Measurements from ENCODE around the gene JAZF1. TPM values are rescaled to one million over a fixed set of nuclear protein-coding genes. Genes with fewer than 3 reads are reported as not detected.

JAZF1 gene
- polyA plus RNA-seq, 3 donors, result 12.1 to 18.1 (median 17.2) TPM

- Mint-ChIP-seq H3K9me3 (no peaks in the 10 kb centered on the region), H3K27me3 (ENCODE audit: low read depth in 3 of 3) (peaks cover 0 to 2% (median 0%) of the 10 kb centered on the region in 3 donors), H3K4me1 (no peaks in the 10 kb centered on the region), H3K36me3 (peaks cover 65 to 71% of the 10 kb centered on the region in 2 donors), H3K27ac (no peak overlapping the region), H3K4me3 (no peak overlapping the region)
- Histone ChIP-seq H3K4me2 (replicated peaks; ENCODE audit: extremely low read depth, low read length, poor library complexity, severe bottlenecking) (no peak overlapping the region), H2AFZ (ENCODE audit: insufficient read depth, low read depth, low read length, poor library complexity, severe bottlenecking) (no peak overlapping the region), H3K27ac (ENCODE audit: low read depth in 1 of 2, low read length in 2 of 2) (no peak overlapping the region), H4K20me1 (ENCODE audit: insufficient read depth, low read length) (peaks cover 30% of the 10 kb centered on the region), H3K4me3 (replicated peaks in 1 of 3; ENCODE audit: low read depth in 2 of 3, low read length in 3 of 3) (no peak overlapping the region), H3K27me3 (ENCODE audit: control insufficient read depth in 2 of 2, insufficient read depth in 2 of 2, low read length in 2 of 2) (no peaks in the 10 kb centered on the region), H3K4me1 (ENCODE audit: control insufficient read depth in 1 of 2, insufficient read depth in 2 of 2, low read length in 2 of 2) (no peaks in the 10 kb centered on the region), H3K79me2 (ENCODE audit: insufficient read depth, low read length) (no peaks in the 10 kb centered on the region), H3K36me3 (replicated peaks in 1 of 2; ENCODE audit: control insufficient read depth in 1 of 2, insufficient read depth in 2 of 2, low read length in 2 of 2) (peaks cover 30 to 68% of the 10 kb centered on the region in 2 donors), H3K9ac (ENCODE audit: insufficient read depth, low read length, poor library complexity, severe bottlenecking) (no peak overlapping the region), H3K9me3 (replicated peaks in 1 of 2; ENCODE audit: control insufficient read depth in 1 of 2, insufficient read depth in 1 of 2, low read length in 2 of 2) (no peaks in the 10 kb centered on the region)
- TF ChIP-seq CTCF (IDR thresholded peaks at IDR 0.05), result no peak
- no peak for DNase-seq
- intact Hi-C loops (cut with micrococcal nuclease), result no loop called here
- WGBS (ENCODE audit: insufficient coverage), result 100% methylated on average over 5 of the region's 14 CpGs
These were observed 338.4 kb downstream of the JAZF1 start for GRCh38 chr7:27842094-27842692.

GRCh38 chr7:27840760-27841364 is 339.7 kb downstream of the JAZF1 start:
- no peaks in the 10 kb centered on the region for H3K9me3 ChIP-seq (replicated peaks in 1 of 2; ENCODE audit: control insufficient read depth in 1 of 2, insufficient read depth in 1 of 2, low read length in 2 of 2)
- no peak for DNase-seq
- H3K4me3 ChIP-seq (replicated peaks in 1 of 3; ENCODE audit: low read depth in 2 of 3, low read length in 3 of 3), result no peak overlapping the region
- H3K27ac Mint-ChIP-seq, result no peak overlapping the region
- no peaks in the 10 kb centered on the region for H3K79me2 ChIP-seq (ENCODE audit: insufficient read depth, low read length)
- H3K4me1 ChIP-seq (ENCODE audit: control insufficient read depth in 1 of 2, insufficient read depth in 2 of 2, low read length in 2 of 2), result no peaks in the 10 kb centered on the region
- H3K4me1 Mint-ChIP-seq, result no peaks in the 10 kb centered on the region
- no peaks in the 10 kb centered on the region for H3K9me3 Mint-ChIP-seq
- H3K4me3 Mint-ChIP-seq, result no peak overlapping the region
- peaks cover 41 to 81% of the 10 kb centered on the region in 2 donors for H3K36me3 ChIP-seq (replicated peaks in 1 of 2; ENCODE audit: control insufficient read depth in 1 of 2, insufficient read depth in 2 of 2, low read length in 2 of 2)
- peaks cover 0 to 2% (median 0%) of the 10 kb centered on the region in 3 donors for H3K27me3 Mint-ChIP-seq (ENCODE audit: low read depth in 3 of 3)
- no peaks in the 10 kb centered on the region for H3K27me3 ChIP-seq (ENCODE audit: control insufficient read depth in 2 of 2, insufficient read depth in 2 of 2, low read length in 2 of 2)
- 96% methylated on average over 17 of the region's 18 CpGs for WGBS (ENCODE audit: insufficient coverage)
- H3K9ac ChIP-seq (ENCODE audit: insufficient read depth, low read length, poor library complexity, severe bottlenecking), result no peak overlapping the region
- intact Hi-C loops (cut with micrococcal nuclease), result no loop called here
- no peak overlapping the region for H2AFZ ChIP-seq (ENCODE audit: insufficient read depth, low read depth, low read length, poor library complexity, severe bottlenecking)
- H3K36me3 Mint-ChIP-seq, result peaks cover 67 to 81% of the 10 kb centered on the region in 2 donors
- TF ChIP-seq CTCF (IDR thresholded peaks at IDR 0.05), result no peak
- peaks cover 39% of the 10 kb centered on the region for H4K20me1 ChIP-seq (ENCODE audit: insufficient read depth, low read length)
- H3K27ac ChIP-seq (ENCODE audit: low read depth in 1 of 2, low read length in 2 of 2), result no peak overlapping the region
- no peak overlapping the region for H3K4me2 ChIP-seq (replicated peaks; ENCODE audit: extremely low read depth, low read length, poor library complexity, severe bottlenecking)
